Prostate gland (tissue), 2 donors: ENCODE measurements around the gene COL1A2. TPM values are rescaled to one million over a fixed set of nuclear protein-coding genes. Genes with fewer than 3 reads are reported as not detected.

Experiments
- DNase-seq: peaks from one replicate; pipeline ENCODE4 v3.0.0-alpha.2; 2019; ENCODE audit warnings: low spot score
- H3K27ac ChIP-seq, 2 donors: fragments of 200-600 bp; sonication (generic); 2 replicates each; pipeline ENCODE4 v1.5.1; 2017 to 2019
- H3K27me3 ChIP-seq: fragments of 200-600 bp; sonication (generic); replicated peaks from 2 replicates; pipeline ENCODE4 v1.5.1; 2019; ENCODE audit not compliant: insufficient read depth
- H3K36me3 ChIP-seq, 2 donors: fragments of 200-600 bp; sonication (generic); 1 replicate in 1 of 2; 2 replicates in 1 of 2; pipeline versions ENCODE4 v1.5.1 to v1.8.1; 2017 to 2019
- H3K4me1 ChIP-seq: fragments of 200-600 bp; sonication (generic); replicated peaks from 2 replicates; pipeline ENCODE4 v1.5.1; 2019
- H3K4me3 ChIP-seq, 2 donors: fragments of 200-600 bp; sonication (generic); 2 replicates each; pipeline ENCODE4 v1.5.1; 2017 to 2019
- H3K9me3 ChIP-seq: fragments of 200-600 bp; sonication (generic); 2 replicates; pipeline ENCODE4 v1.5.1; 2017
- POLR2A ChIP-seq: fragments of 450-650 bp; IDR thresholded peaks from one replicate; pipeline ENCODE4 v1.6.1; 2016; ENCODE audit warnings: antibody characterized with exemption, mild to moderate bottlenecking
- POLR2AphosphoS5 ChIP-seq: sonication (generic); formaldehyde crosslinking; IDR thresholded peaks from one replicate; pipeline ENCODE4 v1.6.1; 2017; ENCODE audit warnings: antibody characterized with exemption
- whole genome bisulfite sequencing: methylation state at CpG from one replicate; pipeline ENCODE4 v1.1.5; 2018; 5-methylcytosine and 5-hydroxymethylcytosine counted together
- intact Hi-C: fragments of 100-400 bp; cut with DNase I; formaldehyde crosslinking; loops from one replicate; pipeline ENCODE4 v1.14.2; 2022
- total RNA-seq, 2 donors: library from RNA; depleted of rRNA; stranded (reverse); fragments of >200 nt; gene quantifications; one replicate each; pipeline ENCODE4 v1.1.0, GENCODE V29; 2016
- TF ChIP-seq, protein P1 (sequence below), 4 experiments: fragments of 200-600 bp in 2 of 4; fragments of 450-650 bp in 2 of 4; sonication (generic) in 2 of 4; IDR thresholded peaks; 1 replicate in 3 of 4; 2 replicates in 1 of 4; pipeline ENCODE4 v1.5.1; 2016 to 2019; ENCODE audit warnings: antibody characterized with exemption in 4 of 4, mild to moderate bottlenecking in 2 of 4, moderate library complexity in 2 of 4

Gene COL1A2
- total RNA-seq, 2 donors from 2014 or later: 51.2 to 805 TPM

DNA sequence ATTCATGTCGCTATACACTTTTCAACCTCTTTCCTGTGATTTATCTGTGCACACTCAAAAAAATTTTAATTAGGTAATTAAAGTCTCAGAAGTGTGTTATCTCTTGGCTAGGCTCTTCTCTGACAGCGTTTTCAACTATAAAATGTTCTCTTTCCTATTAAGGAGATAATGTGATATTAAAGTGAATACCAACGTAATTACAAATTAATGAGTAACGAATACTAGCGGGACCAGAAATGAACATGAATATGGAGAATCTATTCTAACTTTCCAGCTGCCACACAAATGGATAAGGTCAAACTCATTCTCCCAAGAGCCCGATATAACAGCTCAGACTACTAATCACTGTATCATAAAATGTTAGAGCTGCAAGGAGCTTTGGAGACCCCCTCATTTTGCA is 12.0 kb downstream of the COL1A2 start:
- H3K36me3 ChIP-seq: no peaks in the 10 kb centered on the region
- H3K4me1 ChIP-seq: no peaks in the 10 kb centered on the region
- H3K27ac ChIP-seq: no peak overlapping the region
- no peak for DNase-seq
- H3K4me3 ChIP-seq: no peak overlapping the region
- intact Hi-C loops: no loop called here
- no peaks in the 10 kb centered on the region for H3K9me3 ChIP-seq
- WGBS: 48% methylated on average over 6 of the region's 6 CpGs
- TF ChIP-seq POLR2AphosphoS5: no peak
- TF ChIP-seq, protein P1, sequence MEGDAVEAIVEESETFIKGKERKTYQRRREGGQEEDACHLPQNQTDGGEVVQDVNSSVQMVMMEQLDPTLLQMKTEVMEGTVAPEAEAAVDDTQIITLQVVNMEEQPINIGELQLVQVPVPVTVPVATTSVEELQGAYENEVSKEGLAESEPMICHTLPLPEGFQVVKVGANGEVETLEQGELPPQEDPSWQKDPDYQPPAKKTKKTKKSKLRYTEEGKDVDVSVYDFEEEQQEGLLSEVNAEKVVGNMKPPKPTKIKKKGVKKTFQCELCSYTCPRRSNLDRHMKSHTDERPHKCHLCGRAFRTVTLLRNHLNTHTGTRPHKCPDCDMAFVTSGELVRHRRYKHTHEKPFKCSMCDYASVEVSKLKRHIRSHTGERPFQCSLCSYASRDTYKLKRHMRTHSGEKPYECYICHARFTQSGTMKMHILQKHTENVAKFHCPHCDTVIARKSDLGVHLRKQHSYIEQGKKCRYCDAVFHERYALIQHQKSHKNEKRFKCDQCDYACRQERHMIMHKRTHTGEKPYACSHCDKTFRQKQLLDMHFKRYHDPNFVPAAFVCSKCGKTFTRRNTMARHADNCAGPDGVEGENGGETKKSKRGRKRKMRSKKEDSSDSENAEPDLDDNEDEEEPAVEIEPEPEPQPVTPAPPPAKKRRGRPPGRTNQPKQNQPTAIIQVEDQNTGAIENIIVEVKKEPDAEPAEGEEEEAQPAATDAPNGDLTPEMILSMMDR (IDR thresholded peaks at IDR 0.05): no peak
- TF ChIP-seq POLR2A: no peak
- no peaks in the 10 kb centered on the region for H3K27me3 ChIP-seq

DNA sequence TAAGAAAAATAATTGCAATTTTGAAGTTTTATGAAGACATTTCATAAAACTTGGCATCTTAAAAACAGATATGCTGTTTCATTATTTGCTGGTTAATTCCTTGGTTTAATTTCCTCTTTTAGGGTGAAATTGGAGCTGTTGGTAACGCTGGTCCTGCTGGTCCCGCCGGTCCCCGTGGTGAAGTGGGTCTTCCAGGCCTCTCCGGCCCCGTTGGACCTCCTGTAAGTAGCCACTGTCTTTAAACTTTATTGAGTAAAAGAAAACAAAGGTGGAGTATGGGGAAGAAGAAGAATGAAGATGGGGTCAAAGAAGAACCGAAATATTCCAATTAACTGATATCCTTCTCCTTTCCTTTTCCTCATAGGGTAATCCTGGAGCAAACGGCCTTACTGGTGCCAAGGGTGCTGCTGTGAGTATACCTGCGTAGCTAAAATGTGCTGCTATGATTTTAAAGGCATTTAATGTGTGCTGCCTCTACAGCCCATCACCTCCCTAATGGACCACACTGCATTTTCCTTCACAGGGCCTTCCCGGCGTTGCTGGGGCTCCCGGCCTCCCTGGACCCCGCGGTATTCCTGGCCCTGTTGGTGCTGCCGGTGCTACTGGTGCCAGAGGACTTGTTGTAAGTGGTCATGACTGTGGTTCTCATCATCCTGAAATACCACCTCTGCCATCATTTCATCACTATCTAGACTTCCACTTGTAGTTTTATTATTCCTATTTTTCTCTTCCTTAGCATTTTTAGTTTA is 14.7 kb downstream of the COL1A2 start:
- no peak for DNase-seq
- Histone ChIP-seq H3K27ac (peak overlapping the region in 1 of 2 donors; percentile 11), H3K9me3 (no peaks in the 10 kb centered on the region), H3K36me3 (no peaks in the 10 kb centered on the region), H3K27me3 (no peaks in the 10 kb centered on the region), H3K4me3 (no peak overlapping the region), H3K4me1 (no peaks in the 10 kb centered on the region)
- intact Hi-C loops: no loop called here
- TF ChIP-seq POLR2AphosphoS5: no peak
- WGBS: 71% methylated on average over 15 of the region's 15 CpGs

DNA sequence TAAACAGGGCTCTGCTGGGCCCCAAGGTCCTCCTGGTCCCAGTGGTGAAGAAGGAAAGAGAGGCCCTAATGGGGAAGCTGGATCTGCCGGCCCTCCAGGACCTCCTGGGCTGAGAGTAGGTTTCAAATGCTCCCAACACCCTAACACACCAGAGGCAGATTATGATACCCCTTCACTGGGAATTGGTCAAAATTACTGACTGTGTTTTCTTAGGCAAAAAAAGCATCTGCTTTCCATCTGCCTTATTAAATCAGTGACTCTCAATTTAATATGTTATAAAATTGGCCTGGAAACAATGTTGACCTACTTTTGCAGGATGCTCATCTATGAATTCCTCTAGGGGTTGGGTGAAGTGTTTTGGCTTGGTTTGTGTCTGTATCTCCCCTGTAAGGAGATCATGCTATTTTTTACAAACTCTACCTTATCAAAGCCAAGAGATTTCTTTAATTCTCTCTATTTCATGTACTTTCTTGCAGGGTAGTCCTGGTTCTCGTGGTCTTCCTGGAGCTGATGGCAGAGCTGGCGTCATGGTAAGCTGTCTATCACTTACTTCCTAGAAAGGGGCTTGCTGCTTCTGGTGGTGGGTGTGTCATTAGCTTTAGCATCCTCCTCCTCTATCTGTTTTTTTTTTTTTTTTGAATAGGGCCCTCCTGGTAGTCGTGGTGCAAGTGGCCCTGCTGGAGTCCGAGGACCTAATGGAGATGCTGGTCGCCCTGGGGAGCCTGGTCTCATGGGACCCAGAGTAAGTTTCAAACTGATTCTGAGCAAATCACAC is 15.9 kb downstream of the COL1A2 start:
- TF ChIP-seq POLR2AphosphoS5 (no peak), POLR2A (no peak)
- TF ChIP-seq, protein P1 (IDR thresholded peaks at IDR 0.05): no peak
- intact Hi-C loops: no loop called here
- 66% methylated on average over 6 of the region's 6 CpGs for WGBS
- peak overlapping the region; percentile 6 to 21 for H3K27ac ChIP-seq
- no peaks in the 10 kb centered on the region for H3K9me3 ChIP-seq
- H3K4me3 ChIP-seq: no peak overlapping the region
- H3K36me3 ChIP-seq: no peaks in the 10 kb centered on the region
- H3K27me3 ChIP-seq: no peaks in the 10 kb centered on the region
- no peaks in the 10 kb centered on the region for H3K4me1 ChIP-seq
- no peak for DNase-seq

DNA sequence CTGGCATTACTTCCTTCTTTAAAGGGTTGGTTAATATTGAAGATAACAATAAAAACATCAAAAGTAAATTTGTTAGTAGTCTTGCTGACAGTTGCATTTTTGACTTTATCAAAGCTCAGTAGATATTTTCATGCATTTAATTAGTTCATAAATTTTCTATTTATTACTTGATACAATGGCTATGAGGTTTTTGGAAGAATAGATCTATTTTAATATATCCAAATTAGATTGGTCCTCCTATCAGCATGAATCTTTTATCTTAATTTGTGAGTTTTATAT is 16.4 kb downstream of the COL1A2 start:
- Histone ChIP-seq H3K27ac (peak overlapping the region in 1 of 2 donors; percentile 6), H3K36me3 (no peaks in the 10 kb centered on the region)
- DNase-seq: no peak

DNA sequence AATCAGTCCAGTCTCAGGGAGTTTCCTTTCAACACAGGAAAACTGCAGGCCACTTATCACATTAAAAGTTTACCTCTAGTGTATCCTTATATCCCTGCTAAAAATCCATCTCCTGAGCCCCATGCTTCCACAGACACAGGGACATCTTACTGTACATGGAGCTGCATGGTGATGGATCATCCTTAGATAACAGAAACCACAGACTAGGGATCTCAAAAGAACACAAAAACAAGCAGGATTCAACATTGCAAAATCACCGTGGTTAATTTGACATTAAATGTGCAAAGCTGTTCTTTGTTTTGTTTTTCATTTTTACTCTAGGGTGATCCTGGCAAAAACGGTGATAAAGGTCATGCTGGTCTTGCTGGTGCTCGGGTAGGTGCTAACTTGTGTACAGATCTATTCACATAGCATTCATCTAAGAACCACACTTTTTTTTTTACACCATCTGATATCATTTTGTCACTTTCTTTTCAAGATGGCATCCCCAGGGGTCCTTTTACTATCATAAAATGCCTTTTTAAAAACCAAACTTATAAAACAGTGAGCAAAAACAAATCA is 18.1 kb downstream of the COL1A2 start:
- no peaks in the 10 kb centered on the region for H3K36me3 ChIP-seq
- DNase-seq: no peak
- H3K27me3 ChIP-seq: no peaks in the 10 kb centered on the region
- no peak overlapping the region for H3K27ac ChIP-seq
- H3K4me1 ChIP-seq: no peaks in the 10 kb centered on the region
- no peak for TF ChIP-seq POLR2A
- H3K4me3 ChIP-seq: no peak overlapping the region
- intact Hi-C loops: no loop called here
- 57% methylated on average over 3 of the region's 3 CpGs for WGBS
- H3K9me3 ChIP-seq: no peaks in the 10 kb centered on the region

More for the DNA sequence above, 16.4 kb downstream of the COL1A2 start:
- TF ChIP-seq POLR2AphosphoS5 (no peak), POLR2A (no peak)
- TF ChIP-seq, protein P1 (IDR thresholded peaks at IDR 0.05): no peak
- Histone ChIP-seq H3K9me3 (no peaks in the 10 kb centered on the region), H3K27me3 (no peaks in the 10 kb centered on the region), H3K4me1 (no peaks in the 10 kb centered on the region), H3K4me3 (no peak overlapping the region)
- intact Hi-C loops: no loop called here
